HepG2 (cell line): ENCODE results near the gene ENO3. TPM values are rescaled to one million over a fixed set of nuclear protein-coding genes. Genes with fewer than 3 reads are reported as not detected.
A peak's percentile ranks its signal among the peaks of the same experiment; 100 is the strongest.

ENCODE experiments used
- ATF3 ChIP-seq: sonication (generic); formaldehyde crosslinking; IDR thresholded peaks from 2 replicates; pipeline ENCODE4 v1.4.0; 2020; ENCODE audit warnings: missing genetic modification reagents
- ATF4 ChIP-seq, 2 experiments: fragments of 450-650 bp in 1 of 2; sonication (generic) in 1 of 2; formaldehyde crosslinking; IDR thresholded peaks; 2 replicates each; pipeline versions ENCODE4 v1.5.0 to v1.8.0; 2020 to 2022; ENCODE audit warnings: mild to moderate bottlenecking in 1 of 2, missing genetic modification reagents in 1 of 2
- CHCHD3 ChIP-seq: sonication (generic); formaldehyde crosslinking; IDR thresholded peaks from 2 replicates; pipeline ENCODE4 v1.8.0; 2022; ENCODE audit warnings: mild to moderate bottlenecking, missing genetic modification reagents, moderate library complexity
- FOSL2 ChIP-seq: sonication (generic); formaldehyde crosslinking; IDR thresholded peaks from 2 replicates; pipeline ENCODE4 v1.4.0; 2020; ENCODE audit warnings: missing genetic modification reagents
- GATA4 ChIP-seq: sonication (generic); IDR thresholded peaks from 2 replicates; pipeline ENCODE4 v1.6.1; 2016; ENCODE audit warnings: antibody characterized with exemption, low read depth, borderline replicate concordance
- HMGXB3 ChIP-seq: sonication (generic); formaldehyde crosslinking; IDR thresholded peaks from 2 replicates; pipeline ENCODE4 v1.4.0; 2020; ENCODE audit warnings: missing genetic modification reagents, borderline replicate concordance
- POLR2AphosphoS2 ChIP-seq: IDR thresholded peaks from 2 replicates; pipeline ENCODE4 v1.6.1; 2011; ENCODE audit warnings: low read depth, low read length, improper control_type of control experiment
- POLR2AphosphoS5 ChIP-seq: IDR thresholded peaks from 2 replicates; pipeline ENCODE4 v1.6.1; 2012; ENCODE audit warnings: low read depth, low read length
- SOX5 ChIP-seq: IDR thresholded peaks from 2 replicates; pipeline ENCODE4 v1.6.1; 2016; ENCODE audit warnings: borderline replicate concordance
- ZNF652 ChIP-seq: IDR thresholded peaks from 2 replicates; pipeline ENCODE4 v1.6.1; 2016; ENCODE audit warnings: low read depth, borderline replicate concordance
- polyA plus RNA-seq, 8 experiments: library from polyadenylated mRNA; depleted of rRNA in 3 of 8; stranded (reverse) in 7 of 8; unstranded in 1 of 8; fragments of >200 nt; fragmentation: Illumina TruSeq in 4 of 8; extraction: Trizol in 4 of 8; gene quantifications; 2 replicates each; pipeline versions ENCODE4 v1.2.1 to v1.2.3, GENCODE V29; 2011 to 2016; ENCODE audit warnings: low read depth in 4 of 8, missing spikeins in 1 of 8, mixed read lengths in 1 of 8; ENCODE audit not compliant: insufficient read depth in 1 of 8
- total RNA-seq, 5 experiments: library from RNA; depleted of rRNA; stranded (reverse); fragments of >200 nt; fragmentation: Illumina TruSeq; extraction: Trizol; gene quantifications; 2 replicates each; pipeline ENCODE4 v1.2.3, GENCODE V29; 2016; ENCODE audit warnings: low read depth in 1 of 5
- TF ChIP-seq, protein P1 (sequence below): sonication (generic); formaldehyde crosslinking; IDR thresholded peaks from 2 replicates; pipeline ENCODE4 v1.4.0; 2020; ENCODE audit warnings: low read depth, missing genetic modification reagents

Gene ENO3
- total and polyA plus RNA-seq, 2 of the 13 experiments (the other 11 are each of a cell fraction or from before 2014, with no cell fraction given), result 59.8 to 69.8 TPM

GRCh38 chr17:4945176-4945943 lies 5.6 kb upstream of the ENO3 start (continued):
- TF ChIP-seq ATF4 (CRISPR knock-in tag; IDR thresholded peaks at IDR 0.05) (peak in 1 of 2 experiments; percentile 38; a peak in 1 of 4 replicates), ZNF652 (CRISPR knock-in tag) (peak; percentile 88), CHCHD3 (0 out of 2 replicates have a peak, but pooled peaks have one; percentile 4), SOX5 (CRISPR knock-in tag) (peak; percentile 20; the same call in 1 of the 2 replicates), GATA4 (peak; percentile 41; the same call in 1 of the 2 replicates), HMGXB3 (CRISPR knock-in tag) (0 out of 2 replicates have a peak, but pooled peaks have one; percentile 18), POLR2AphosphoS5 (peak; percentile 64; the same call in 1 of the 2 replicates), ATF3 (CRISPR knock-in tag) (peak; percentile 81), FOSL2 (CRISPR knock-in tag) (peak; percentile 97), POLR2AphosphoS2 (0 out of 2 replicates have a peak, but pooled peaks have one; percentile 64)
- TF ChIP-seq, protein P1, sequence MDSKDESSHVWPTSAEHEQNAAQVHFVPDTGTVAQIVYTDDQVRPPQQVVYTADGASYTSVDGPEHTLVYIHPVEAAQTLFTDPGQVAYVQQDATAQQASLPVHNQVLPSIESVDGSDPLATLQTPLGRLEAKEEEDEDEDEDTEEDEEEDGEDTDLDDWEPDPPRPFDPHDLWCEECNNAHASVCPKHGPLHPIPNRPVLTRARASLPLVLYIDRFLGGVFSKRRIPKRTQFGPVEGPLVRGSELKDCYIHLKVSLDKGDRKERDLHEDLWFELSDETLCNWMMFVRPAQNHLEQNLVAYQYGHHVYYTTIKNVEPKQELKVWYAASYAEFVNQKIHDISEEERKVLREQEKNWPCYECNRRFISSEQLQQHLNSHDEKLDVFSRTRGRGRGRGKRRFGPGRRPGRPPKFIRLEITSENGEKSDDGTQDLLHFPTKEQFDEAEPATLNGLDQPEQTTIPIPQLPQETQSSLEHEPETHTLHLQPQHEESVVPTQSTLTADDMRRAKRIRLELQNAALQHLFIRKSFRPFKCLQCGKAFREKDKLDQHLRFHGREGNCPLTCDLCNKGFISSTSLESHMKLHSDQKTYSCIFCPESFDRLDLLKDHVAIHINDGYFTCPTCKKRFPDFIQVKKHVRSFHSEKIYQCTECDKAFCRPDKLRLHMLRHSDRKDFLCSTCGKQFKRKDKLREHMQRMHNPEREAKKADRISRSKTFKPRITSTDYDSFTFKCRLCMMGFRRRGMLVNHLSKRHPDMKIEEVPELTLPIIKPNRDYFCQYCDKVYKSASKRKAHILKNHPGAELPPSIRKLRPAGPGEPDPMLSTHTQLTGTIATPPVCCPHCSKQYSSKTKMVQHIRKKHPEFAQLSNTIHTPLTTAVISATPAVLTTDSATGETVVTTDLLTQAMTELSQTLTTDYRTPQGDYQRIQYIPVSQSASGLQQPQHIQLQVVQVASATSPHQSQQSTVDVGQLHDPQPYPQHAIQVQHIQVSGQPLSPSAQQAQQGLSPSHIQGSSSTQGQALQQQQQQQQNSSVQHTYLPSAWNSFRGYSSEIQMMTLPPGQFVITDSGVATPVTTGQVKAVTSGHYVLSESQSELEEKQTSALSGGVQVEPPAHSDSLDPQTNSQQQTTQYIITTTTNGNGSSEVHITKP (CRISPR knock-in tag), result no peak
